Gastroesophageal sphincter (tissue), 4 donors: ENCODE measurements around the gene SCFD2. TPM values are rescaled to one million over a fixed set of nuclear protein-coding genes. Genes with fewer than 3 reads are reported as not detected.

Source experiments
- ATAC-seq: fragments of 150-250 bp; one replicate; pipeline ENCODE4 v1.9.1; 2016; ENCODE audit warnings: mild to moderate bottlenecking, moderate library complexity
- H3K27ac ChIP-seq, 4 donors: fragments of 200-600 bp; sonication (generic) in 3 of 4; 1 replicate in 3 of 4; 2 replicates in 1 of 4; pipeline ENCODE4 v1.5.1; 2016 to 2019
- H3K27me3 ChIP-seq: fragments of 200-600 bp; sonication (generic); one replicate; pipeline ENCODE4 v1.5.1; 2019
- H3K36me3 ChIP-seq, 2 donors: fragments of 200-600 bp; sonication (generic); one replicate each; pipeline ENCODE4 v1.5.1; 2019; ENCODE audit warnings: control low read depth in 1 of 2
- H3K4me1 ChIP-seq, 3 donors: fragments of 200-600 bp; sonication (generic); 1 replicate in 2 of 3; 2 replicates in 1 of 3; pipeline ENCODE4 v1.5.1; 2016 to 2019; ENCODE audit warnings: control low read depth in 2 of 3
- H3K4me3 ChIP-seq, 2 donors: fragments of 200-600 bp; sonication (generic); one replicate each; pipeline ENCODE4 v1.5.1; 2019; ENCODE audit warnings: mild to moderate bottlenecking in 1 of 2, moderate library complexity in 1 of 2
- H3K9me3 ChIP-seq, 3 donors: fragments of 200-600 bp; sonication (generic); one replicate each; pipeline ENCODE4 v1.5.1; 2017 to 2019; ENCODE audit warnings: control low read depth in 2 of 3
- EP300 ChIP-seq: sonication (generic); formaldehyde crosslinking; IDR thresholded peaks from one replicate; pipeline ENCODE4 v1.6.1; 2017; ENCODE audit warnings: antibody characterized with exemption, mild to moderate bottlenecking
- POLR2A ChIP-seq, 2 donors: fragments of 450-650 bp; IDR thresholded peaks; one replicate each; pipeline ENCODE4 v1.6.1; 2017; ENCODE audit warnings: antibody characterized with exemption in 2 of 2, mild to moderate bottlenecking in 2 of 2, moderate library complexity in 1 of 2
- POLR2AphosphoS5 ChIP-seq: sonication (generic); formaldehyde crosslinking; IDR thresholded peaks from one replicate; pipeline ENCODE4 v1.6.1; 2017; ENCODE audit warnings: antibody characterized with exemption
- WGBS, 2 donors: methylation state at CpG; one replicate each; pipeline ENCODE4 v1.1.5; 2018; ENCODE audit warnings: low coverage in 1 of 2; 5-methylcytosine and 5-hydroxymethylcytosine counted together
- total RNA-seq, 4 donors: library from RNA; depleted of rRNA; stranded (reverse); fragments of >200 nt; gene quantifications; one replicate each; pipeline ENCODE4 v1.1.0, GENCODE V29; 2016
- TF ChIP-seq, protein P1 (sequence below), 4 experiments: fragments of 200-600 bp in 2 of 4; fragments of 450-650 bp in 2 of 4; sonication (generic) in 1 of 4; IDR thresholded peaks; one replicate each; pipeline ENCODE4 v1.5.1; 2017 to 2019; ENCODE audit warnings: antibody characterized with exemption in 4 of 4, mild to moderate bottlenecking in 2 of 4, moderate library complexity in 2 of 4

SCFD2 gene
- total RNA-seq, 4 donors from 2014 or later: 8.9 to 17.6 (median 14.6) TPM

DNA sequence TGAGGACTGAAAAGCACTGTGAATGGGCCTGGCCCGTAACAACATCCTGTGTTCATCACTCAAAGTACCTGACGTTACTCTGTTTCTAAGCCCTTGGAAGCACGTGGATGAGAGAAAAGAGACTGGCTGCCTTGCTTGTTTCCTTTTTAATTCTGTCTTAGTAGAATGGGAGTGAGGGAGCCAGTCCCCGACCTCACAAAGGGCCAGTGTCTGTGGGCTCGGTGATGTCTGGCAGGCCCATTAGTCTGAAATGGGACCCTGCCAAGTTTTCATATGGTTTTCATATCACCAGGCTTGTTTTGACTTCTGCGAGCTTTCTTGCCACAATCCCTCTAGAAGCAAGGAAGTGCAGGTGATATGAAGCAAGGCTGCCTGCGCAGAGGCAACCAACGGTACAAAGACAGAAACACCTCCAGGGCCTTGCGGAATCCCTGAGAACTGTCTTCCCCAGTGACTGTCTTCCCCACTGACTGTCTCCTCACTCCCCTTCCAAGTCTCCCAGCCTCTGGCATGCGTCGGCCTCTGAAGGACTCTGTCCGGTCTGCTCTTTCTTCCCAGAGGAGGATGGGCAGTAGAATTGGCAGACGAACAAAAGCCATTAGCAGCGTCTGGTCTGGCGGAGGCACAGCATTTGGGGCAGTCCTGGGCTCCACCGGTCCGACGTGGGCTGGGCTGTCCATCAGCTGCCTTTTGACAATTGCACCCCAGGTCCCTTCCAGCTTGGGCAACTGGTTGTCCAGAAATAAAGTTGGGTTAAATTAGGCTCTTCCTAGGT lies 524.0 kb downstream of the SCFD2 start:
- Histone ChIP-seq H3K27ac (peak overlapping the region in 2 of 4 donors; percentile 7 to 53), H3K27me3 (no peaks in the 10 kb centered on the region), H3K4me1 (peaks cover 0 to 16% (median 0%) of the 10 kb centered on the region in 3 donors), H3K36me3 (no peaks in the 10 kb centered on the region), H3K4me3 (peak overlapping the region in 1 of 2 donors; percentile 4), H3K9me3 (no peaks in the 10 kb centered on the region)
- WGBS, 2 donors: 35 to 44% methylated on average over 5 to 13 of the region's 18 CpGs
- TF ChIP-seq POLR2A (IDR thresholded peaks at IDR 0.05) (no peak), POLR2AphosphoS5 (no peak), EP300 (no peak)
- TF ChIP-seq, protein P1, sequence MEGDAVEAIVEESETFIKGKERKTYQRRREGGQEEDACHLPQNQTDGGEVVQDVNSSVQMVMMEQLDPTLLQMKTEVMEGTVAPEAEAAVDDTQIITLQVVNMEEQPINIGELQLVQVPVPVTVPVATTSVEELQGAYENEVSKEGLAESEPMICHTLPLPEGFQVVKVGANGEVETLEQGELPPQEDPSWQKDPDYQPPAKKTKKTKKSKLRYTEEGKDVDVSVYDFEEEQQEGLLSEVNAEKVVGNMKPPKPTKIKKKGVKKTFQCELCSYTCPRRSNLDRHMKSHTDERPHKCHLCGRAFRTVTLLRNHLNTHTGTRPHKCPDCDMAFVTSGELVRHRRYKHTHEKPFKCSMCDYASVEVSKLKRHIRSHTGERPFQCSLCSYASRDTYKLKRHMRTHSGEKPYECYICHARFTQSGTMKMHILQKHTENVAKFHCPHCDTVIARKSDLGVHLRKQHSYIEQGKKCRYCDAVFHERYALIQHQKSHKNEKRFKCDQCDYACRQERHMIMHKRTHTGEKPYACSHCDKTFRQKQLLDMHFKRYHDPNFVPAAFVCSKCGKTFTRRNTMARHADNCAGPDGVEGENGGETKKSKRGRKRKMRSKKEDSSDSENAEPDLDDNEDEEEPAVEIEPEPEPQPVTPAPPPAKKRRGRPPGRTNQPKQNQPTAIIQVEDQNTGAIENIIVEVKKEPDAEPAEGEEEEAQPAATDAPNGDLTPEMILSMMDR (IDR thresholded peaks at IDR 0.05): no peak
- ATAC-seq: no peak

DNA sequence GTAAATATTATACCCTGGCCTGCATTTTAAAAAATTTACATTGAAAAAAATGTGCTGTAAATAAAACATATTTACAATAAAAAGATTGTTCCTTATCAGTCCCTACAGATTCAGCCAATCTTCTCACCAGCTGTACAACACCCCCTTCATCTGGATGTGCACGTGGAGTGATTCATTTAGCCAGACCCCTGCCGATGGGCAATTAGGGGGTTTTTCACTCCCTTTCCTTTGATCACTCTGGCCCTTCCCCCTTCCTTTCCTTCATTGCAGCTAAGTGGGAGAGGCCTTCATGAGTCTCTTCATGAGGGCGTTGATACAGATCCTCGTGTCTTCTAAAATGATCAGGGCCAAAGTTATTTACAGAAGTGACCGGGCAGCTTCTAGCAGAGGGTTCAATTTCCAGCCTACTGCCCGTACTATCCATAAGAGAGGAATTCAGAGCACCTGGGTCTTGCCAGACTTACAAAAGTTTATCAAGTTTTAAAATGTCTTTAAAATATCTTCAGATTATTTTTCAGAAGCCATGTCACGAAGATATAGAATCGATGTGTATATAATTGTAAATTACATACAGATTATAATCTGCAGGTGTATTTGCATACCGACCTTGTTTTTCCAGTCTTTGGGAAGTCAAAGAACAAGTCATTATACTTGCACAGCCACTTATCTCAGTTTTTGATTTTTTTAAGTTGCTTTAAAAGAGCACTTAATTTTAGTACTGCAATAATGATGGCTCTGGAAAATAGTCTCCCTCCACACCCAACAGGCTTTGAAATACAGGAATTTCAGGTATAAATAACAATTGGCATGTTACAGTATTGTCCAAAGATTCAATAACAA lies 525.1 kb downstream of the SCFD2 start:
- H3K9me3 ChIP-seq: no peaks in the 10 kb centered on the region
- H3K27ac ChIP-seq: no peak overlapping the region
- H3K4me3 ChIP-seq: no peak overlapping the region
- H3K27me3 ChIP-seq: no peaks in the 10 kb centered on the region
- H3K36me3 ChIP-seq: no peaks in the 10 kb centered on the region
- no peak for ATAC-seq
- peaks cover 0 to 16% (median 0%) of the 10 kb centered on the region in 3 donors for H3K4me1 ChIP-seq
- 87 to 89% methylated on average over 7 to 9 of the region's 9 CpGs for WGBS, 2 donors
- TF ChIP-seq, protein P1 (IDR thresholded peaks at IDR 0.05): no peak
- TF ChIP-seq POLR2AphosphoS5: no peak
- no peak for TF ChIP-seq EP300
- no peak for TF ChIP-seq POLR2A (IDR thresholded peaks at IDR 0.05)

DNA sequence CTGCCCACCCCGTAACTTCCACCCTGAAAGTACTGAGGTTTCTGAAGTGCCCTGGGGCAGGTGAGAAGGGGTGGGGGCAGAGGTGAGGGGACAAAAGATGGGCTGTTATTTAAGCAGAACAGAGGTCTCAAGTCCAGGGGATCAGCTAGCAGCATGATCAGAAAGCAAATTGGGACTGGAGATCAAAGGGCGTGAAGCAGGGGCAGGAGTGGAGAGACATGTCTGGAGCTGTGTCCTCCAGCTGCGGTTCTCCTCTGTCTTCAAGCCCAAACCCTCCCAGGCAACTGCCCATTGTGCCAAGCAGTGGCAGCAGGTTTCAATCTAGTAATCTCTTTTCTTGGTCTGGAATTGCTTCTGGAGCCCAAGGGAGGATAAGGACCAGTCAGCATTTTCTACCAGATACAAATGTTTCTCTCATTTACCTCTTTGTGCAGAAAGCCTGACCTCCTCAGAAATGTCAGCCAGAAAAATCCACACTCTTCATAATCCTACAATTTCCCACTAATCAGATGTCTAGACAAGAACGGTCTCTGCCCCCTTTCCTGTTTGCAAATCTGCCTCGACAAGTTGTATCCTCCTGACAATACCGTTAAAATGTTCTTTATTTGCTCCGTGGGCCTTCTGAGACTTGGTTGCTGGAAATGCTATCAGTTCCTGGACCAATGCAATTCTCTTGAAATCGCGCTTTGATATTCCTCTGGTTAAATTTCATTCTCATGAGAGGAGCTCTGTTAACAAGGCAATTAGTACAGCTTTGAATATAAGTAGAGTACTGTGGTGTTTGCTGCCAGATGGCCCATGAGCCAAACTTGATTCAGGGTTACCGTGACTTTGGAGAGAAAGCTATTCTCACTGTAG lies 526.9 kb downstream of the SCFD2 start:
- no peaks in the 10 kb centered on the region for H3K27me3 ChIP-seq
- peaks cover 0 to 16% (median 0%) of the 10 kb centered on the region in 3 donors for H3K4me1 ChIP-seq

More for the DNA sequence above, 526.9 kb downstream of the SCFD2 start:
- WGBS, 2 donors: 59 to 80% methylated on average over 9 to 10 of the region's 10 CpGs
- no peak overlapping the region for H3K4me3 ChIP-seq
- H3K36me3 ChIP-seq: no peaks in the 10 kb centered on the region
- H3K27ac ChIP-seq: no peak overlapping the region
- H3K9me3 ChIP-seq: no peaks in the 10 kb centered on the region
- no peak for ATAC-seq
- TF ChIP-seq, protein P1 (IDR thresholded peaks at IDR 0.05): no peak
- no peak for TF ChIP-seq EP300
- TF ChIP-seq POLR2AphosphoS5: no peak
- TF ChIP-seq POLR2A (IDR thresholded peaks at IDR 0.05): no peak
